Neural progenitor cell (in vitro differentiated cells): Measurements from ENCODE around the gene OR2A7. TPM values are rescaled to one million over a fixed set of nuclear protein-coding genes. Genes with fewer than 3 reads are reported as not detected.
"Not testable (repeated sequence)": the region's sequence is repeated elsewhere in the genome, so short reads cannot be mapped to it uniquely, and the experiment has no call there.

Experiments used
- DNase-seq: peaks from one replicate; pipeline ENCODE4 v3.0.0-alpha.2; 2016; ENCODE audit warnings: low spot score
- H2AFZ ChIP-seq: fragments of 200-600 bp; sonication (generic); replicated peaks from 2 replicates; pipeline ENCODE4 v1.6.1; 2016; ENCODE audit warnings: antibody characterized with exemption
- H3F3A ChIP-seq: fragments of 200-600 bp; sonication (generic); 2 replicates; pipeline ENCODE4 v1.6.1; 2016; ENCODE audit warnings: antibody characterized with exemption, low read depth
- H3K27ac ChIP-seq: fragments of 200-600 bp; sonication (generic); 2 replicates; pipeline ENCODE4 v1.5.1; 2016; ENCODE audit warnings: mild to moderate bottlenecking
- H3K27me3 ChIP-seq: fragments of 200-600 bp; sonication (generic); 2 replicates; pipeline ENCODE4 v1.6.1; 2016; ENCODE audit warnings: mild to moderate bottlenecking, moderate library complexity
- H3K36me3 ChIP-seq: fragments of 200-600 bp; sonication (generic); 2 replicates; pipeline ENCODE4 v1.5.1; 2016
- H3K4me1 ChIP-seq: fragments of 200-600 bp; sonication (generic); 2 replicates; pipeline ENCODE4 v1.6.1; 2016; ENCODE audit warnings: mixed run types
- H3K4me2 ChIP-seq: fragments of 200-600 bp; sonication (generic); 2 replicates; pipeline ENCODE4 v1.6.1; 2016
- H3K4me3 ChIP-seq: fragments of 200-600 bp; sonication (generic); 2 replicates; pipeline ENCODE4 v1.5.1; 2016
- H3K79me2 ChIP-seq: fragments of 200-600 bp; sonication (generic); 2 replicates; pipeline ENCODE4 v1.6.1; 2016; ENCODE audit warnings: low read depth
- H3K9ac ChIP-seq: fragments of 200-600 bp; sonication (generic); 2 replicates; pipeline ENCODE4 v1.6.1; 2016
- H3K9me3 ChIP-seq: fragments of 200-600 bp; sonication (generic); 2 replicates; pipeline ENCODE4 v1.5.1; 2016; ENCODE audit warnings: low read depth
- H4K20me1 ChIP-seq: fragments of 200-600 bp; sonication (generic); 2 replicates; pipeline ENCODE4 v1.6.1; 2016; ENCODE audit warnings: low read depth
- H3K27ac Mint-ChIP-seq: 3 replicates; pipeline ENCODE4 v1.8.0; 2021; ENCODE audit warnings: mixed read lengths
- H3K27me3 Mint-ChIP-seq: 2 replicates; pipeline ENCODE4 v1.8.0; 2022; ENCODE audit warnings: low read depth, mild to moderate bottlenecking, inconsistent platforms, moderate library complexity, mixed read lengths; ENCODE audit not compliant: insufficient read depth
- H3K36me3 Mint-ChIP-seq: 3 replicates; pipeline ENCODE4 v1.8.0; 2021; ENCODE audit warnings: mixed read lengths
- H3K4me1 Mint-ChIP-seq: 3 replicates; pipeline ENCODE4 v1.8.0; 2021; ENCODE audit warnings: mixed read lengths
- H3K4me3 Mint-ChIP-seq: 3 replicates; pipeline ENCODE4 v1.8.0; 2021; ENCODE audit warnings: mild to moderate bottlenecking, moderate library complexity, mixed read lengths
- H3K9me3 Mint-ChIP-seq: 3 replicates; pipeline ENCODE4 v1.8.0; 2020; ENCODE audit warnings: mixed read lengths
- total RNA-seq: library from RNA; depleted of rRNA; stranded (reverse); fragments of >200 nt; gene quantifications from 2 replicates; pipeline ENCODE4 v1.2.3, GENCODE V29; 2015; ENCODE audit warnings: low replicate concordance

Gene OR2A7
- total RNA-seq, 1 donor from 2014 or later, result 0.15 TPM

DNA sequence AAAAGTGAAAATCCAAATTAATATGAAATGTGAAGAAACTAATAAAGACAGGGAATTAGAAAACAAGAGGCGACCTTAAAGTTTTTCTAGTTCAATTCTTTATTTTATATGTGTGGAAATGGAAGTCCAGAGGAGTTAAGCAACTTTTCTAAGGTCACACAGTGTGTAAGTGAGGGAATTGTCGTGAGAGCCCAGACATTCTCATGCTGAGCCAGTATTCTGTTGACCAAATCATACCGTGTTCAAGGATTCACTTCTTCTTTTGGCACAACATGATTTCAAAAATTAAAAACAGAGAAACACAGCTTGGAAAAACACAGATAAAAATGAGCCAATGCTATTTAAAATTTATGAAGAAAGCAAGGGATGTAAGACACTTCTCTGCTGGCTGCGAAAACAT is 37.7 kb downstream of the OR2A7 start:
- H3K79me2 ChIP-seq, H3K36me3 Mint-ChIP-seq, H3K27me3 ChIP-seq, H3F3A ChIP-seq, H3K4me3 ChIP-seq, H3K27ac ChIP-seq, H4K20me1 ChIP-seq, DNase-seq, H3K4me3 Mint-ChIP-seq, H3K9ac ChIP-seq, H3K4me1 Mint-ChIP-seq, H3K4me2 ChIP-seq, H3K27me3 Mint-ChIP-seq, H2AFZ ChIP-seq, H3K36me3 ChIP-seq, H3K4me1 ChIP-seq, H3K9me3 ChIP-seq, H3K27ac Mint-ChIP-seq, H3K9me3 Mint-ChIP-seq: not testable (repeated sequence)

DNA sequence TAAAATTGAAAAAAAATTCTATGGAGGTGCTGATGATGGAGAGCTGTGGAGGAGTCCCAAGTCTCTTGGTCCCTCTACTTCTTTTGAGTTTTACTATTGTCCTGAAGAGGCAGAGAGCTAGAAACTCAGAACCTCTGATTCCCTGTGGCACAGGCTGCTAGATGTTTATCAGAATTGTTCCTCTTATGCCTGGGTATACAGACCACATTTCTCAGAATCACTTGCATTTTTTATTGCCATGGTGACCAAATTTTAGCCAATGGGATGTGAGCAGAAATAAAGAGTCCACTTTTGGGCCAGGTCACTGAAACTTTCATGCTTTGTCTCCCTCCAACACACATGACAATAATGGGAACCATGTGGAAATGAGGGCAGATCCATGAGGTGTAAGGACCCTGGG is 40.9 kb downstream of the OR2A7 start:
- not testable (repeated sequence) for H3K27me3 ChIP-seq, H2AFZ ChIP-seq, H3K27ac Mint-ChIP-seq, H3K4me1 ChIP-seq, H3K27me3 Mint-ChIP-seq, H3K4me3 ChIP-seq, DNase-seq, H3K9me3 ChIP-seq, H3K4me3 Mint-ChIP-seq, H3K4me1 Mint-ChIP-seq, H3K36me3 ChIP-seq, H3K9me3 Mint-ChIP-seq, H3K36me3 Mint-ChIP-seq, H3F3A ChIP-seq, H3K9ac ChIP-seq, H4K20me1 ChIP-seq, H3K27ac ChIP-seq, H3K79me2 ChIP-seq, H3K4me2 ChIP-seq

DNA sequence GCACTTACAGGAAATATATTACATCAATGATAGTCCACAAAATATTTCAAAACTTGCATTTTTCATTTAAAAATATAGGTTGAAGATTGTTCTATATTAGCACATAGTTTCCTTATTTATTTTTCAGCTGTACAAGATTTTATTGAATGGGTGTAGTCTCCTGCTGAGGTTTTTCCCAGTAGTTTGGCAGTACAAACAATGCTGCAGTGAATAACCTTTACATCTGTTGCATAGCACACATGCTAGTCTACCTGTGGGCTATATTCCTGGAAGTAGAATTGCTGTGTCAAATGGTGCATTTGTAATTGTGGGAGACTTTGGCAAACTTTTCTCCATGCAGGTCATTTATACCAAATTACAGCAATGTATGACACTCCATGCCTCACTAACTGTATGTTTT is 44.1 kb downstream of the OR2A7 start:
- not testable (repeated sequence) for H3F3A ChIP-seq, H3K27ac ChIP-seq, H3K27me3 Mint-ChIP-seq, H3K36me3 ChIP-seq, H3K27me3 ChIP-seq, DNase-seq, H3K4me1 ChIP-seq, H3K9ac ChIP-seq, H3K4me3 ChIP-seq, H3K9me3 ChIP-seq, H3K36me3 Mint-ChIP-seq, H3K79me2 ChIP-seq, H4K20me1 ChIP-seq, H2AFZ ChIP-seq, H3K4me1 Mint-ChIP-seq, H3K4me2 ChIP-seq, H3K4me3 Mint-ChIP-seq, H3K9me3 Mint-ChIP-seq, H3K27ac Mint-ChIP-seq

DNA sequence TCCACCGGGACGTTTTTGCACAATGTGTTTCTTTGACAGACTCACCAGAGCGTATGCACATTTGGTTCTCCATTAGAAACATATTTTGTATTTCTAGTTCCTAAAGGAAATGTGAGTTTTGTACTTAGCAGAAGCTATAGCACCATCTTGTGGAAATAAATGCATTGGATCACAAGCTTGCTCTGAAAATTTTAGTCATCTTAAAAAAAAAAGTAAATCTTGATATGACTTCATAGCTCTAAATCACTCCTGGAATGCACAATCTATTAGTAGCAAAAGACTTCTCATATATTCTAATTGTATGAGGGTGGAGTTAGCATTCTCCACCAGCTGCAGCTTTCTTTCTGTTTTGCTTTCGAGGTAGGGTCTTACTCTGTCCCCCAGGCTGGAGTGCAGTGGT is 45.4 kb downstream of the OR2A7 start:
- H3K4me2 ChIP-seq, H3F3A ChIP-seq, H3K9me3 Mint-ChIP-seq, H3K27ac Mint-ChIP-seq, H3K9me3 ChIP-seq, H4K20me1 ChIP-seq, H3K4me1 Mint-ChIP-seq, DNase-seq, H3K36me3 ChIP-seq, H3K4me3 ChIP-seq, H3K79me2 ChIP-seq, H3K4me1 ChIP-seq, H3K9ac ChIP-seq, H2AFZ ChIP-seq, H3K27me3 Mint-ChIP-seq, H3K4me3 Mint-ChIP-seq, H3K27me3 ChIP-seq, H3K36me3 Mint-ChIP-seq, H3K27ac ChIP-seq: not testable (repeated sequence)

DNA sequence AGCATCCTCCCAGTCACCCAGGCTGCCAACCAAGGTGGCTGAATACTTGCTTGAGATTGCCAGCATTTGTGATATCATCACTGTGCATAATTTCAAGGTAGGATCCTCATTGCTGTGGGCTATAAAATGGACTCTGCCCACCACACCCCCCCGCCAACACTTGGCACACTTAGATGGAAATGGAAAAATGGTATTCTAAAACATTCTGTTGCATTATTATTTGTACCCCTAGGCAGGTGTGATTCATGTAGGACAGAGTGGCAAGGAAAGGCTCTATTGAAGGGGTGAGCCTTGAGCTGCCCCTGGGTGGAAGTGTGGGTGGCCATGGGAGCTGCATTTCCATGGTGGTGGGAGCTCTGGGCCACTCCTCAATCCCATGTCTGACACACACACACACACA is 46.0 kb downstream of the OR2A7 start:
- not testable (repeated sequence) for H3K9me3 Mint-ChIP-seq, H3K4me2 ChIP-seq, H3K4me1 Mint-ChIP-seq, H3K9ac ChIP-seq, H3K4me3 Mint-ChIP-seq, H3K27me3 Mint-ChIP-seq, H3K36me3 ChIP-seq, H3K27ac ChIP-seq, DNase-seq, H3K79me2 ChIP-seq, H3K9me3 ChIP-seq, H3K27ac Mint-ChIP-seq, H3K27me3 ChIP-seq, H2AFZ ChIP-seq, H3K4me1 ChIP-seq, H4K20me1 ChIP-seq, H3F3A ChIP-seq, H3K36me3 Mint-ChIP-seq, H3K4me3 ChIP-seq

DNA sequence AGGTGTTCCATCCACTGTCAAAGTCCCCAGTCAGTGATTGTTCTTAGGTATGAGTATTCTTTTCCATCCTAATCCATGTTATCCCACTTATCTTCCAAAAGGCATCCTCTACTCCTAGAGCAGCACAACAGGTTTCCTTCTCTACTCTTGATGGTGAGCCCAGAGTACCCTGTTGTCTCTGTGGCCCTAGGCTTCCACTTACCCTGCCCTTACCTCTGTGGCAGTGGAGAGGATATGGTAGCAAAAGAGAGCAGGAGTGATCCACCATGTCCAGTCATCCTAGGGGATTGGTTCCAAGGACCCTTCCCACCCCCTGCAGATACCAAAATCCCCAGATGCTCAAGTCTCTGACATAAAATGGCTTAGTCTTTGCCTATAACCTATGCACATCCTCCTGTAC is 47.4 kb downstream of the OR2A7 start:
- H3K4me3 Mint-ChIP-seq, H3K9ac ChIP-seq, H3K36me3 Mint-ChIP-seq, H3K9me3 Mint-ChIP-seq, H3K79me2 ChIP-seq, H3K9me3 ChIP-seq, H3K27ac ChIP-seq, DNase-seq, H3F3A ChIP-seq, H3K4me2 ChIP-seq, H3K4me1 ChIP-seq, H3K4me1 Mint-ChIP-seq, H3K36me3 ChIP-seq, H3K4me3 ChIP-seq, H2AFZ ChIP-seq, H3K27me3 Mint-ChIP-seq, H3K27me3 ChIP-seq, H3K27ac Mint-ChIP-seq, H4K20me1 ChIP-seq: not testable (repeated sequence)

Other genes with a start within 250 kb of the OR2A7 start
- not detected in 2 replicates for gene OR2A5, start 215.8 kb downstream of the OR2A7 start, total RNA-seq
- not detected in 2 replicates for gene OR2A25, start 195.0 kb downstream of the OR2A7 start, total RNA-seq
- not detected in 2 replicates for gene OR2A12, start 178.5 kb downstream of the OR2A7 start, total RNA-seq
- gene OR2A2, start 155.2 kb downstream of the OR2A7 start, total RNA-seq, result not detected in 2 replicates
- gene OR2A14, start 141.6 kb downstream of the OR2A7 start, total RNA-seq, result not detected in 2 replicates
- 0.43 and 1.1 TPM in 2 replicates for gene CTAGE4, start 81.3 kb downstream of the OR2A7 start, total RNA-seq
- 0.97 and 2.1 TPM in 2 replicates for gene ARHGEF35, start 69.0 kb downstream of the OR2A7 start, total RNA-seq
- gene OR2A42, start 25.2 kb downstream of the OR2A7 start, total RNA-seq, result 0.15 TPM in 1 of 2 replicates, not detected in the other
- 0.50 and 1.8 TPM in 2 replicates for gene CTAGE8, start 4.5 kb upstream of the OR2A7 start, total RNA-seq
- not detected in 2 replicates for gene OR2A1, start 47.6 kb upstream of the OR2A7 start, total RNA-seq
- gene ARHGEF5, start 90.6 kb upstream of the OR2A7 start, total RNA-seq, result 3.7 and 6.4 TPM in 2 replicates
- gene NOBOX, start 138.9 kb upstream of the OR2A7 start, total RNA-seq, result not detected in 2 replicates